ENCODE data around the gene ZNF526.
A peak's percentile ranks its signal among the peaks of the same experiment; 100 is the strongest.

The ZNF526 gene

GRCh38 chr19:42272989-42273406 lies 52.9 kb downstream of the ZNF526 start:
- H3K36me3 ChIP-seq = peaks cover 51% of the 10 kb centered on the region
- H3K4me3 ChIP-seq (ENCODE audit: low read depth in 1 of 2, low read length in 1 of 2) = no peak overlapping the region
- peak overlapping the region; percentile 7 for H3K27ac ChIP-seq
- no peaks in the 10 kb centered on the region for H3K9me3 ChIP-seq
- no peaks in the 10 kb centered on the region for H3K27me3 ChIP-seq
- no peak for TF ChIP-seq CTCF (IDR thresholded peaks at IDR 0.05)
- H3K4me1 ChIP-seq (ENCODE audit: control insufficient read depth in 1 of 2, insufficient read depth in 1 of 2, low read depth in 1 of 2, low read length in 1 of 2) = peaks cover 25 to 38% of the 10 kb centered on the region in 2 experiments

- peaks cover 26 to 37% of the 10 kb centered on the region in 2 experiments for H3K4me1 ChIP-seq (ENCODE audit: control insufficient read depth in 1 of 2, insufficient read depth in 1 of 2, low read depth in 1 of 2, low read length in 1 of 2)
- H3K9me3 ChIP-seq = no peaks in the 10 kb centered on the region
- no peak for TF ChIP-seq CTCF (IDR thresholded peaks at IDR 0.05)
- H3K27ac ChIP-seq = no peak overlapping the region
- H3K27me3 ChIP-seq = no peaks in the 10 kb centered on the region
- no peak overlapping the region for H3K4me3 ChIP-seq (ENCODE audit: low read depth in 1 of 2, low read length in 1 of 2)
- peaks cover 51% of the 10 kb centered on the region for H3K36me3 ChIP-seq
Observed at GRCh38 chr19:42273407-42274064, 53.4 kb downstream of the ZNF526 start.

GRCh38 chr19:42274065-42274682 lies 54.1 kb downstream of the ZNF526 start:
- H3K36me3 ChIP-seq = peaks cover 51% of the 10 kb centered on the region
- no peak overlapping the region for H3K27ac ChIP-seq
- no peak for TF ChIP-seq CTCF (IDR thresholded peaks at IDR 0.05)
- H3K27me3 ChIP-seq = no peaks in the 10 kb centered on the region
- H3K9me3 ChIP-seq = no peaks in the 10 kb centered on the region
- no peak overlapping the region for H3K4me3 ChIP-seq (ENCODE audit: low read depth in 1 of 2, low read length in 1 of 2)
- peaks cover 32 to 40% of the 10 kb centered on the region in 2 experiments for H3K4me1 ChIP-seq (ENCODE audit: control insufficient read depth in 1 of 2, insufficient read depth in 1 of 2, low read depth in 1 of 2, low read length in 1 of 2)

GRCh38 chr19:42275103-42275502 lies 55.0 kb downstream of the ZNF526 start:
- Histone ChIP-seq H3K9me3 (no peaks in the 10 kb centered on the region), H3K36me3 (peaks cover 51% of the 10 kb centered on the region), H3K4me1 (ENCODE audit: control insufficient read depth in 1 of 2, insufficient read depth in 1 of 2, low read depth in 1 of 2, low read length in 1 of 2) (peaks cover 32 to 41% of the 10 kb centered on the region in 2 experiments), H3K27ac (no peak overlapping the region), H3K27me3 (peaks cover 5% of the 10 kb centered on the region), H3K4me3 (ENCODE audit: low read depth in 1 of 2, low read length in 1 of 2) (no peak overlapping the region)
- no peak for TF ChIP-seq CTCF (IDR thresholded peaks at IDR 0.05)

- H3K27ac ChIP-seq = no peak overlapping the region
- peaks cover 32 to 41% of the 10 kb centered on the region in 2 experiments for H3K4me1 ChIP-seq (ENCODE audit: control insufficient read depth in 1 of 2, insufficient read depth in 1 of 2, low read depth in 1 of 2, low read length in 1 of 2)
- no peak overlapping the region for H3K4me3 ChIP-seq (ENCODE audit: low read depth in 1 of 2, low read length in 1 of 2)
- TF ChIP-seq CTCF (IDR thresholded peaks at IDR 0.05) = no peak
- peaks cover 51% of the 10 kb centered on the region for H3K36me3 ChIP-seq
- no peaks in the 10 kb centered on the region for H3K9me3 ChIP-seq
- peaks cover 9% of the 10 kb centered on the region for H3K27me3 ChIP-seq
Observed at GRCh38 chr19:42275517-42275916, 55.4 kb downstream of the ZNF526 start.
